BJ (cell line): Measurements from ENCODE around the gene SPON1. TPM values are rescaled to one million over a fixed set of nuclear protein-coding genes. Genes with fewer than 3 reads are reported as not detected.

ENCODE experiments used
- CTCF ChIA-PET: fragments of 350-600 bp; formaldehyde crosslinking; extraction: SDS; loops from one replicate; lab custom pipeline; 2021; ENCODE audit warnings: antibody characterized with exemption, inconsistent platforms; lab: Yijun Ruan, JAX
- POLR2A ChIA-PET: fragments of 300-600 bp; sonication (Branson Sonifier 250); formaldehyde crosslinking; extraction: SDS; loops from one replicate; lab custom pipeline; 2021; ENCODE audit warnings: antibody characterized with exemption; lab: Charles Lee
- DNase-seq: peaks from one replicate; pipeline ENCODE4 v3.0.0-alpha.2; 2011; ENCODE audit warnings: low read depth
- H3K27me3 ChIP-seq: 2 replicates; pipeline ENCODE4 v1.6.0; 2011; ENCODE audit warnings: low read length; ENCODE audit not compliant: control insufficient read depth, insufficient read depth
- H3K36me3 ChIP-seq: 2 replicates; pipeline ENCODE4 v1.5.1; 2011; ENCODE audit warnings: low read length; ENCODE audit not compliant: control insufficient read depth, insufficient read depth
- H3K4me3 ChIP-seq: 2 replicates; pipeline ENCODE4 v1.5.1; 2011; ENCODE audit warnings: low read depth, mild to moderate bottlenecking, control low read depth, low read length
- CTCF ChIP-seq: IDR thresholded peaks from 2 replicates; pipeline ENCODE4 v1.5.1; 2011; ENCODE audit warnings: low read depth, mild to moderate bottlenecking, control low read depth, inconsistent platforms, low read length, moderate library complexity; ENCODE audit not compliant: insufficient read depth
- polyA plus RNA-seq: library from polyadenylated mRNA; depleted of rRNA; stranded (reverse); fragments of >200 nt; gene quantifications from 2 replicates; pipeline ENCODE4 v1.2.3, GENCODE V29; 2011

Gene SPON1
- polyA plus RNA-seq, 1 experiment = not detected

GRCh38 chr11:14101388-14101787 is 138.9 kb downstream of the SPON1 start:
- ChIA-PET POLR2A (no interaction called here), CTCF (no interaction called here)

GRCh38 chr11:14102766-14103165 is 140.2 kb downstream of the SPON1 start:
- DNase-seq = no peak
- CTCF ChIA-PET = no interaction called here
- POLR2A ChIA-PET = no interaction called here
- H3K4me3 ChIP-seq = no peak overlapping the region
- TF ChIP-seq CTCF = no peak
- no peaks in the 10 kb centered on the region for H3K36me3 ChIP-seq
- H3K27me3 ChIP-seq = peaks cover 2% of the 10 kb centered on the region; the same call in 1 of the 2 replicates

More at GRCh38 chr11:14101388-14101787, 138.9 kb downstream of the SPON1 start:
- H3K36me3 ChIP-seq = no peaks in the 10 kb centered on the region
- DNase-seq = no peak
- no peak overlapping the region for H3K4me3 ChIP-seq
- peaks cover 2% of the 10 kb centered on the region; the same call in 1 of the 2 replicates for H3K27me3 ChIP-seq
- TF ChIP-seq CTCF = no peak

- no peak for TF ChIP-seq CTCF
- Histone ChIP-seq H3K4me3 (no peak overlapping the region), H3K27me3 (peaks cover 2% of the 10 kb centered on the region; the same call in 1 of the 2 replicates), H3K36me3 (no peaks in the 10 kb centered on the region)
- POLR2A ChIA-PET = no interaction called here
- CTCF ChIA-PET = no interaction called here
- DNase-seq = no peak
Observed at GRCh38 chr11:14105446-14105845, 142.9 kb downstream of the SPON1 start.

- Histone ChIP-seq H3K4me3 (no peak overlapping the region), H3K27me3 (peaks cover 2% of the 10 kb centered on the region; the same call in 1 of the 2 replicates), H3K36me3 (no peaks in the 10 kb centered on the region)
- TF ChIP-seq CTCF = no peak
- CTCF ChIA-PET = no interaction called here
- POLR2A ChIA-PET = no interaction called here
- no peak for DNase-seq
Observed at GRCh38 chr11:14106303-14107049, 144.0 kb downstream of the SPON1 start.

GRCh38 chr11:14107050-14107430 is 144.5 kb downstream of the SPON1 start:
- ChIA-PET CTCF (no interaction called here), POLR2A (interaction anchor here (0.6 kb wide), 1 partner anchor 16 kb away, joined by 3 read pairs; no protein-coding TSS in a partner anchor)
- H3K4me3 ChIP-seq = no peak overlapping the region
- TF ChIP-seq CTCF = no peak
- H3K36me3 ChIP-seq = no peaks in the 10 kb centered on the region
- H3K27me3 ChIP-seq = peaks cover 2% of the 10 kb centered on the region; the same call in 1 of the 2 replicates
- DNase-seq = no peak
